ENCODE data around the gene MAP2. TPM values are rescaled to one million over a fixed set of nuclear protein-coding genes. Genes with fewer than 3 reads are reported as not detected.

The MAP2 gene
- total RNA-seq, 1 experiment from 2014 or later: 7.4 TPM

GRCh38 chr2:209767316-209767715, 343.5 kb downstream of the MAP2 start:
- Histone ChIP-seq H3K4me2 (ENCODE audit: low read length) (no peak overlapping the region), H3K27ac (ENCODE audit: low read depth, low read length) (no peak overlapping the region), H3K4me3 (replicated peaks in 1 of 2; ENCODE audit: low read depth in 1 of 2, low read length in 2 of 2) (no peak overlapping the region), H3K9ac (ENCODE audit: low read length) (no peak overlapping the region), H3K36me3 (ENCODE audit: control insufficient read depth in 1 of 2, insufficient read depth in 2 of 2, low read length in 2 of 2) (no peaks in the 10 kb centered on the region), H3K79me2 (ENCODE audit: insufficient read depth, low read length) (no peaks in the 10 kb centered on the region), H2AFZ (ENCODE audit: low read depth, low read length, poor library complexity, severe bottlenecking) (no peak overlapping the region), H3K9me3 (ENCODE audit: control insufficient read depth in 1 of 2, insufficient read depth in 1 of 2, low read depth in 1 of 2, low read length in 2 of 2) (no peaks in the 10 kb centered on the region), H4K20me1 (ENCODE audit: insufficient read depth) (no peaks in the 10 kb centered on the region), H3K4me1 (ENCODE audit: control insufficient read depth in 1 of 2, insufficient read depth in 2 of 2, low read length in 2 of 2) (no peaks in the 10 kb centered on the region), H3K27me3 (ENCODE audit: insufficient read depth, low read length) (no peaks in the 10 kb centered on the region), H3K9me2 (ENCODE audit: insufficient read depth) (no peaks in the 10 kb centered on the region)
- intact Hi-C loops (cut with micrococcal nuclease): no loop called here
- ChIA-PET CTCF (no interaction called here), POLR2A (no interaction called here), RAD21 (ENCODE audit: low non-redundant PET in 1 of 2, low total read pairs in 2 of 2, uncharacterized antibody in 2 of 2, unreplicated experiment in 2 of 2) (no interaction called here)
- no TSS peak for BruUV-seq (replicated peaks)
- no peak for ATAC-seq
- TF ChIP-seq ZBTB33 (IDR thresholded peaks at IDR 0.05; ENCODE audit: extremely low read depth, insufficient replicate concordance, low read length) (no peak), RAD21 (IDR thresholded peaks at IDR 0.05; ENCODE audit: low read depth) (no peak), CTCF (IDR thresholded peaks at IDR 0.05 in 2 of 3, conservative IDR thresholded peaks at IDR 0.05 in 1 of 3; ENCODE audit: borderline replicate concordance in 1 of 3, insufficient read depth in 1 of 3, low read depth in 2 of 3, low read length in 2 of 3) (no peak), CEBPB (IDR thresholded peaks at IDR 0.05; ENCODE audit: low read depth) (no peak), ELF1 (IDR thresholded peaks at IDR 0.05; ENCODE audit: borderline replicate concordance, low read depth) (no peak), MAX (IDR thresholded peaks at IDR 0.05) (no peak), SIN3A (IDR thresholded peaks at IDR 0.05; ENCODE audit: low read depth) (no peak), JUND (IDR thresholded peaks at IDR 0.05) (no peak), TCF7L2 (IDR thresholded peaks at IDR 0.05; ENCODE audit: borderline replicate concordance, extremely low read depth, insufficient read depth, insufficient read length) (no peak), EGR1 (IDR thresholded peaks at IDR 0.05; ENCODE audit: low read depth) (no peak), POLR2AphosphoS5 (IDR thresholded peaks at IDR 0.05; ENCODE audit: low read depth, low read length) (no peak)
- no peak for DNase-seq (ENCODE audit: low read depth, low spot score)
